HEK293 (cell line): ENCODE data around the gene LAMB4.

ENCODE experiments used
- CTCF ChIA-PET: fragments of 350-600 bp; formaldehyde crosslinking; extraction: SDS; loops from one replicate; lab custom pipeline; 2021; ENCODE audit warnings: antibody characterized with exemption; lab: Yijun Ruan, JAX
- POLR2A ChIA-PET: fragments of 300-600 bp; formaldehyde crosslinking; extraction: SDS; loops from one replicate; lab custom pipeline; 2020; ENCODE audit warnings: antibody characterized with exemption, inconsistent platforms; lab: Yijun Ruan, JAX
- H3K27ac ChIP-seq: fragments of 200-500 bp; sonication (Bioruptor generic); 2 replicates; pipeline ENCODE4 v1.5.1; 2014; ENCODE audit warnings: low read depth, low read length, control low read depth, inconsistent platforms; ENCODE audit errors: extremely low read depth
- H3K36me3 ChIP-seq, 2 experiments: fragments of 200-500 bp in 1 of 2; sonication (Bioruptor generic) in 1 of 2; 1 replicate in 1 of 2; 2 replicates in 1 of 2; pipeline ENCODE4 v1.5.1; 2014 to 2017; ENCODE audit warnings: inconsistent platforms in 2 of 2, low read length in 2 of 2; ENCODE audit not compliant: control insufficient read depth in 2 of 2, insufficient read depth in 1 of 2
- H3K4me1 ChIP-seq: fragments of 200-500 bp; sonication (Bioruptor generic); 2 replicates; pipeline ENCODE4 v1.5.1; 2014; ENCODE audit warnings: mild to moderate bottlenecking, low read length, inconsistent platforms; ENCODE audit not compliant: control insufficient read depth, insufficient read depth
- H3K4me3 ChIP-seq: 2 replicates; pipeline ENCODE4 v1.5.1; 2011; ENCODE audit warnings: low read depth, mild to moderate bottlenecking, control low read depth, low read length, moderate library complexity
- H3K9me3 ChIP-seq: fragments of 200-500 bp; sonication (Bioruptor generic); 2 replicates; pipeline ENCODE4 v1.5.1; 2014; ENCODE audit warnings: low read depth, low read length, inconsistent platforms; ENCODE audit not compliant: control insufficient read depth, insufficient read depth
- GLI2 ChIP-seq: fragments of 450-650 bp; formaldehyde crosslinking; IDR thresholded peaks from 2 replicates; pipeline ENCODE4; 2017; ENCODE audit warnings: missing biosample characterization, missing genetic modification characterization, low read depth, borderline replicate concordance
- PATZ1 ChIP-seq: fragments of 450-650 bp; formaldehyde crosslinking; IDR thresholded peaks from 2 replicates; pipeline ENCODE4 v1.5.1; 2016; ENCODE audit warnings: missing biosample characterization, missing genetic modification characterization
- SP7 ChIP-seq: fragments of 450-650 bp; formaldehyde crosslinking; IDR thresholded peaks from 2 replicates; pipeline ENCODE4 v1.5.1; 2016; ENCODE audit warnings: missing biosample characterization, missing genetic modification characterization
- ZBTB1 ChIP-seq: fragments of 450-650 bp; formaldehyde crosslinking; IDR thresholded peaks from 2 replicates; pipeline ENCODE4 v1.5.1; 2016; ENCODE audit warnings: missing biosample characterization, missing genetic modification characterization
- ZBTB20 ChIP-seq: fragments of 450-650 bp; formaldehyde crosslinking; IDR thresholded peaks from 2 replicates; pipeline ENCODE4 v1.5.1; 2016; ENCODE audit warnings: missing biosample characterization, missing genetic modification characterization
- ZFP41 ChIP-seq: fragments of 450-650 bp; formaldehyde crosslinking; IDR thresholded peaks from 2 replicates; pipeline ENCODE4 v1.5.1; 2016; ENCODE audit warnings: missing biosample characterization, missing genetic modification characterization, borderline replicate concordance
- ZNF10 ChIP-seq: fragments of 450-650 bp; formaldehyde crosslinking; IDR thresholded peaks from 2 replicates; pipeline ENCODE4 v1.5.1; 2017; ENCODE audit warnings: missing biosample characterization, missing genetic modification characterization
- ZNF26 ChIP-seq: fragments of 450-650 bp; formaldehyde crosslinking; IDR thresholded peaks from 2 replicates; pipeline ENCODE4 v1.5.1; 2016; ENCODE audit warnings: missing biosample characterization, missing genetic modification characterization
- ZNF404 ChIP-seq: fragments of 450-650 bp; formaldehyde crosslinking; IDR thresholded peaks from 2 replicates; pipeline ENCODE4 v1.5.1; 2017; ENCODE audit warnings: missing biosample characterization, missing genetic modification characterization
- ZNF423 ChIP-seq: fragments of 450-650 bp; formaldehyde crosslinking; IDR thresholded peaks from 2 replicates; pipeline ENCODE4 v1.5.1; 2016; ENCODE audit warnings: missing biosample characterization, missing genetic modification characterization
- ZNF449 ChIP-seq: fragments of 450-650 bp; formaldehyde crosslinking; IDR thresholded peaks from 2 replicates; pipeline ENCODE4 v1.5.1; 2017; ENCODE audit warnings: missing biosample characterization, mild to moderate bottlenecking, missing genetic modification characterization, moderate library complexity
- ZNF548 ChIP-seq: fragments of 450-650 bp; formaldehyde crosslinking; IDR thresholded peaks from 2 replicates; pipeline ENCODE4 v1.5.1; 2016; ENCODE audit warnings: missing biosample characterization, missing genetic modification characterization
- ZNF571 ChIP-seq: fragments of 450-650 bp; formaldehyde crosslinking; IDR thresholded peaks from 2 replicates; pipeline ENCODE4 v1.5.0; 2017; ENCODE audit warnings: missing biosample characterization, missing genetic modification characterization
- ZNF747 ChIP-seq: fragments of 450-650 bp; formaldehyde crosslinking; IDR thresholded peaks from 2 replicates; pipeline ENCODE4 v1.5.1; 2016; ENCODE audit warnings: missing biosample characterization, missing genetic modification characterization
- ZNF785 ChIP-seq: fragments of 450-650 bp; formaldehyde crosslinking; IDR thresholded peaks from 2 replicates; pipeline ENCODE4 v1.5.1; 2016; ENCODE audit warnings: missing biosample characterization, missing genetic modification characterization
- ZSCAN30 ChIP-seq: fragments of 450-650 bp; IDR thresholded peaks from 2 replicates; pipeline ENCODE4 v1.5.1; 2018; ENCODE audit warnings: missing biosample characterization, mild to moderate bottlenecking, missing genetic modification characterization, moderate library complexity
- TF ChIP-seq, protein P1 (sequence below): fragments of 450-650 bp; formaldehyde crosslinking; IDR thresholded peaks from 2 replicates; pipeline ENCODE4 v1.5.1; 2017; ENCODE audit warnings: missing biosample characterization, missing genetic modification characterization
- TF ChIP-seq, protein P2 (sequence below): fragments of 450-650 bp; formaldehyde crosslinking; IDR thresholded peaks from 2 replicates; pipeline ENCODE4 v1.5.1; 2016; ENCODE audit warnings: missing biosample characterization, missing genetic modification characterization
- TF ChIP-seq, protein P3 (sequence below): fragments of 450-650 bp; IDR thresholded peaks from 2 replicates; pipeline ENCODE4 v1.5.1; 2018; ENCODE audit warnings: missing biosample characterization, missing genetic modification characterization
- TF ChIP-seq, protein P4 (sequence below): fragments of 450-650 bp; formaldehyde crosslinking; IDR thresholded peaks from 2 replicates; pipeline ENCODE4 v1.5.1; 2016; ENCODE audit warnings: missing biosample characterization, missing genetic modification characterization

Gene LAMB4

DNA sequence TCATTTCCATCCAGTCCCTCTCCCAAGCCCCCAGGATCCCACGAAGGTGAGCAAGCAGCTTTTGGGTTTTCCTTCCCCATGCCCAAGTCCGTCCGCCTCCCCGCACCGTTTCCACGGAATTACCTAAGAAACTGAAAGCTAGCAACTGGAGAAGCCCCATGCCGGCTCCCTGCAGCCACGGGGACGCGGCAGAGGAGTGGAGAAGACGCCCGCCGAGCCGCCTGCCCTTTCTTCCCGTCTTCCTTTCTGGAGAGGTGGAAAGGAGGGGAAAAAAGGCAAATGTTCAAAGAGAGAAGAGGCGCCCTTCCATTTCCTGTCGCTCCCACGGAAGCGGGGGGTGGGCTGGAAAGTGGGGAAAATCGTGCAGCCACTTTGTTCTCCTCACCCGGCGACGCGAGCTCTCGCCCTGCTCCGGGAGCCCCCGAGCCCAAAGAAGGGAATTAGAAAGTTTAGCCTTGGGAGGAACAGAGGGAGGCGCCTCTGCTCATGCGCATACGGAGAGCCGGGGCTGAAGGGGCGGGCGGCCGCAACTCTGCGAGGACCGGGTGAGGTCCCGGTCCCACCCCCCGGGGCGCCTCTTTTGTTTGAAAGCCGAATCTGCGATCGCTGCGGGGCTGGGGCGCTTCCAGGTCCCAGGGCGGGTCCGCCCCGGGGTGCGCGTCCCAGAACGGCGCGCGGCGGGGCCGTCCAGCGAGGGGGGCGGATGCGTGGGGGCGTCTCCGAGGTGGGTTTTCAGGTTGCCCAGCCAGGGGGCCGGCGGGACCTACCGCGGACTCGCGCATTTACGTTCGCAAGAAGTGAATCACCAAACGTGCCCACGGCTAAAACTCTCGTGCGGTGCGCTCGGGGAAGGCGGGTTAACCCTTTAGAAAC, 127.2 kb downstream of the LAMB4 start, which contains the start of gene LAMB1 (continued):
- TF ChIP-seq, protein P1, sequence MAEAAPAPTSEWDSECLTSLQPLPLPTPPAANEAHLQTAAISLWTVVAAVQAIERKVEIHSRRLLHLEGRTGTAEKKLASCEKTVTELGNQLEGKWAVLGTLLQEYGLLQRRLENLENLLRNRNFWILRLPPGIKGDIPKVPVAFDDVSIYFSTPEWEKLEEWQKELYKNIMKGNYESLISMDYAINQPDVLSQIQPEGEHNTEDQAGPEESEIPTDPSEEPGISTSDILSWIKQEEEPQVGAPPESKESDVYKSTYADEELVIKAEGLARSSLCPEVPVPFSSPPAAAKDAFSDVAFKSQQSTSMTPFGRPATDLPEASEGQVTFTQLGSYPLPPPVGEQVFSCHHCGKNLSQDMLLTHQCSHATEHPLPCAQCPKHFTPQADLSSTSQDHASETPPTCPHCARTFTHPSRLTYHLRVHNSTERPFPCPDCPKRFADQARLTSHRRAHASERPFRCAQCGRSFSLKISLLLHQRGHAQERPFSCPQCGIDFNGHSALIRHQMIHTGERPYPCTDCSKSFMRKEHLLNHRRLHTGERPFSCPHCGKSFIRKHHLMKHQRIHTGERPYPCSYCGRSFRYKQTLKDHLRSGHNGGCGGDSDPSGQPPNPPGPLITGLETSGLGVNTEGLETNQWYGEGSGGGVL (tag by site-specific recombination): peak; percentile 31; the same call in 1 of the 2 replicates
- TF ChIP-seq PATZ1 (tag by site-specific recombination) (peak; percentile 84), ZNF548 (tag by site-specific recombination) (no peak), ZNF571 (tag by site-specific recombination) (no peak), ZBTB1 (0 out of 2 replicates have a peak, but pooled peaks have one; percentile 58)

- Histone ChIP-seq H3K4me3 (peak overlapping the region; percentile 60), H3K36me3 (peaks cover 0 to 3% of the 10 kb centered on the region in 2 experiments; a peak in 2 of 3 replicates), H3K9me3 (no peaks in the 10 kb centered on the region), H3K27ac (peak overlapping the region; percentile 70), H3K4me1 (peaks cover 7% of the 10 kb centered on the region)
- CTCF ChIA-PET: interaction anchor here (1.0 kb wide), 1 partner anchor 9 kb away, joined by 3 read pairs; no protein-coding TSS in a partner anchor
- POLR2A ChIA-PET: interaction anchor here (2.0 kb wide), 1 partner anchor 13 kb away, joined by 18 read pairs; no protein-coding TSS in a partner anchor
- TF ChIP-seq, protein P2, sequence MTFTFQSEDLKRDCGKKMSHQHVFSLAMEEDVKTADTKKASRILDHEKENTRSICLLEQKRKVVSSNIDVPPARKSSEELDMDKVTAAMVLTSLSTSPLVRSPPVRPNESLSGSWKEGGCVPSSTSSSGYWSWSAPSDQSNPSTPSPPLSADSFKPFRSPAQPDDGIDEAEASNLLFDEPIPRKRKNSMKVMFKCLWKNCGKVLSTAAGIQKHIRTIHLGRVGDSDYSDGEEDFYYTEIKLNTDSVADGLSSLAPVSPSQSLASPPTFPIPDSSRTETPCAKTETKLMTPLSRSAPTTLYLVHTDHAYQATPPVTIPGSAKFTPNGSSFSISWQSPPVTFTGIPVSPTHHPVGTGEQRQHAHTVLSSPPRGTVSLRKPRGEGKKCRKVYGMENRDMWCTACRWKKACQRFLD: no peak
- TF ChIP-seq ZNF404: no peak
- TF ChIP-seq, protein P3, sequence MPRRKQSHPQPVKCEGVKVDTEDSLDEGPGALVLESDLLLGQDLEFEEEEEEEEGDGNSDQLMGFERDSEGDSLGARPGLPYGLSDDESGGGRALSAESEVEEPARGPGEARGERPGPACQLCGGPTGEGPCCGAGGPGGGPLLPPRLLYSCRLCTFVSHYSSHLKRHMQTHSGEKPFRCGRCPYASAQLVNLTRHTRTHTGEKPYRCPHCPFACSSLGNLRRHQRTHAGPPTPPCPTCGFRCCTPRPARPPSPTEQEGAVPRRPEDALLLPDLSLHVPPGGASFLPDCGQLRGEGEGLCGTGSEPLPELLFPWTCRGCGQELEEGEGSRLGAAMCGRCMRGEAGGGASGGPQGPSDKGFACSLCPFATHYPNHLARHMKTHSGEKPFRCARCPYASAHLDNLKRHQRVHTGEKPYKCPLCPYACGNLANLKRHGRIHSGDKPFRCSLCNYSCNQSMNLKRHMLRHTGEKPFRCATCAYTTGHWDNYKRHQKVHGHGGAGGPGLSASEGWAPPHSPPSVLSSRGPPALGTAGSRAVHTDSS (tag by site-specific recombination): no peak
- TF ChIP-seq, protein P4, sequence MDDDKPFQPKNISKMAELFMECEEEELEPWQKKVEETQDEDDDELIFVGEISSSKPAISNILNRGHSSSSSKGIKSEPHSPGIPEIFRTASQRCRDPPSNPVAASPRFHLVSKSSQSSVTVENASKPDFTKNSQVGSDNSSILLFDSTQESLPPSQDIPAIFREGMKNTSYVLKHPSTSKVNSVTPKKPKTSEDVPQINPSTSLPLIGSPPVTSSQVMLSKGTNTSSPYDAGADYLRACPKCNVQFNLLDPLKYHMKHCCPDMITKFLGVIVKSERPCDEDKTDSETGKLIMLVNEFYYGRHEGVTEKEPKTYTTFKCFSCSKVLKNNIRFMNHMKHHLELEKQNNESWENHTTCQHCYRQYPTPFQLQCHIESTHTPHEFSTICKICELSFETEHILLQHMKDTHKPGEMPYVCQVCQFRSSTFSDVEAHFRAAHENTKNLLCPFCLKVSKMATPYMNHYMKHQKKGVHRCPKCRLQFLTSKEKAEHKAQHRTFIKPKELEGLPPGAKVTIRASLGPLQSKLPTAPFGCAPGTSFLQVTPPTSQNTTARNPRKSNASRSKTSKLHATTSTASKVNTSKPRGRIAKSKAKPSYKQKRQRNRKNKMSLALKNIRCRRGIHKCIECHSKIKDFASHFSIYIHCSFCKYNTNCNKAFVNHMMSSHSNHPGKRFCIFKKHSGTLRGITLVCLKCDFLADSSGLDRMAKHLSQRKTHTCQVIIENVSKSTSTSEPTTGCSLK (tag by site-specific recombination): no peak
- TF ChIP-seq ZBTB20 (tag by site-specific recombination): peak; percentile 19; the same call in 1 of the 2 replicates
- TF ChIP-seq ZNF10 (tag by site-specific recombination): no peak
- TF ChIP-seq ZSCAN30 (tag by site-specific recombination): no peak
- no peak for TF ChIP-seq SP7
- no peak for TF ChIP-seq GLI2
- no peak for TF ChIP-seq ZFP41
- TF ChIP-seq ZNF449 (tag by site-specific recombination): no peak
- no peak for TF ChIP-seq ZNF26 (tag by site-specific recombination)
- TF ChIP-seq ZNF747: no peak
- no peak for TF ChIP-seq ZNF785 (tag by site-specific recombination)
- TF ChIP-seq ZNF423: no peak
These were observed 128.1 kb downstream of the LAMB4 start for GRCh38 chr7:108001764-108002725.
